AG09319 (cell line): ENCODE measurements around the gene SOX18.

Experiments used
- DNase-seq: peaks from one replicate; pipeline ENCODE4 v3.0.0-alpha.2; 2010; ENCODE audit warnings: low read depth; ENCODE audit errors: extremely low read depth
- TF ChIP-seq, protein P1 (sequence below): IDR thresholded peaks from 2 replicates; pipeline ENCODE4 v1.5.1; 2011; ENCODE audit warnings: low read depth, mild to moderate bottlenecking, inconsistent platforms, low read length, moderate library complexity

SOX18 gene

GRCh38 chr20:64006490-64006889 lies 42.9 kb downstream of the SOX18 start:
- TF ChIP-seq, protein P1, sequence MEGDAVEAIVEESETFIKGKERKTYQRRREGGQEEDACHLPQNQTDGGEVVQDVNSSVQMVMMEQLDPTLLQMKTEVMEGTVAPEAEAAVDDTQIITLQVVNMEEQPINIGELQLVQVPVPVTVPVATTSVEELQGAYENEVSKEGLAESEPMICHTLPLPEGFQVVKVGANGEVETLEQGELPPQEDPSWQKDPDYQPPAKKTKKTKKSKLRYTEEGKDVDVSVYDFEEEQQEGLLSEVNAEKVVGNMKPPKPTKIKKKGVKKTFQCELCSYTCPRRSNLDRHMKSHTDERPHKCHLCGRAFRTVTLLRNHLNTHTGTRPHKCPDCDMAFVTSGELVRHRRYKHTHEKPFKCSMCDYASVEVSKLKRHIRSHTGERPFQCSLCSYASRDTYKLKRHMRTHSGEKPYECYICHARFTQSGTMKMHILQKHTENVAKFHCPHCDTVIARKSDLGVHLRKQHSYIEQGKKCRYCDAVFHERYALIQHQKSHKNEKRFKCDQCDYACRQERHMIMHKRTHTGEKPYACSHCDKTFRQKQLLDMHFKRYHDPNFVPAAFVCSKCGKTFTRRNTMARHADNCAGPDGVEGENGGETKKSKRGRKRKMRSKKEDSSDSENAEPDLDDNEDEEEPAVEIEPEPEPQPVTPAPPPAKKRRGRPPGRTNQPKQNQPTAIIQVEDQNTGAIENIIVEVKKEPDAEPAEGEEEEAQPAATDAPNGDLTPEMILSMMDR = no peak
- no peak for DNase-seq

GRCh38 chr20:64005394-64005793 lies 44.0 kb downstream of the SOX18 start:
- no peak for DNase-seq
- TF ChIP-seq, protein P1 = no peak

- TF ChIP-seq, protein P1 = no peak
- DNase-seq = no peak
Measured at GRCh38 chr20:64003960-64004725, 45.3 kb downstream of the SOX18 start.

DNA sequence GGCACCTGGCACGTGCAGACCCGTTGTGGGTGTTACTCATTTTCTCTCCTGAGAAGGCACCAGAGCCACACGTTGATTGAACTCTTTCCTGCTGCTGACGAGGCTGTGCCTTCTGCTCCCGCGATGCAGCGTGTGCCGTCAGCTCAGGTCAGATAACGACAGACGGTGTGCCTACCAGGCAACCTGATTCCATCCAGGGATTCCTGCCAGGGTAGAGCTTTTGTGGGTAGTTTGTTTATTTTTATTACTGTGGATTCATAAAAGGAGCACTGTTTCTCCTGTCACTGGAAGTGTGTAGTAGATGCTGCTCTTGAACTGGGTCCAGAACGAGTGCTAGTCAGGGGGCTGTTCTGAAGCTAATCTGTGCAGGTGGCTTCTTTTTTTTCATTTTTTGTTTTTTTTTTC lies 47.8 kb downstream of the SOX18 start:
- TF ChIP-seq, protein P1 = no peak
- DNase-seq = no peak

DNA sequence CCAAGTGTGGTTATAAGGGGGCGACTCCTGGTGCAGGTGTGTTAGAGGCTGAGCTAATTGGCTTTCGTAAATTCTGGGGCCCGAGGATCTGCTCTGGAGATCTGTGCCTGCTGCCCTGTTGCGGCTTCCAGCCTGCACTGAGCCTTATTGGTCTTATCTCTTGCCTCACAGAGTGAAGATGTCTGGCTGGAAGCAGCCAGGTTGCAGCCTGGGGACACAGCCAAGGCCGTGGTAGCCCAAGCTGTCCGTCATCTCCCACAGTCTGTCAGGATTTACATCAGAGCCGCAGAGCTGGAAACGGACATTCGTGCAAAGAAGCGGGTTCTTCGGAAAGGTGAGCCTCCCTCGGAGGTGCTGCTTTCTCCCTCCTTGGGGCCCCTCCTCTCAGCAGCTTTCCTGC lies 48.5 kb downstream of the SOX18 start:
- TF ChIP-seq, protein P1 = no peak
- DNase-seq = no peak
